ENCODE data around the gene INTS13.
"Not testable (repeated sequence)": the region's sequence is repeated elsewhere in the genome, so short reads cannot be mapped to it uniquely, and the experiment has no call there.

INTS13 gene

DNA sequence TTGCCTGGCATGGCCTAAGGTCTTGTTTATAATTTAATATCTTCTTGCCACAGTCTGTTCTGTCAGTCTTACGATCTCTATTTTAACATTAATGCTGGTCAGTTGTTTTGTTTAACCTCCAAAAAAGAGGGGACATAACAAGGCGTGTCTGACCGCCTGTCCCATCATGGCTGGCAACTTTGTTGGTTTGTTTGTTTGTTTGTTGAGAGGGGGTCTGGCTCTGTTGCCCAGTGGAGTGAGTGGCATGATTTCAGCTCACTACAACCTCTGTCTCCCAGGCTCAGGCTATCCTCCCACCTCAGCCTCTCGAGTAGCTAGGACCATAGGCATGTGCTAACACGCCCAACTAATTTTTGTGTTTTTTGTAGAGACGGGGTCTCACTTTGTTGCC is 68.7 kb downstream of the INTS13 start:
- DNase-seq: no peak

GRCh38 chr12:26868447-26869103 is 69.2 kb downstream of the INTS13 start:
- DNase-seq: no peak

DNA sequence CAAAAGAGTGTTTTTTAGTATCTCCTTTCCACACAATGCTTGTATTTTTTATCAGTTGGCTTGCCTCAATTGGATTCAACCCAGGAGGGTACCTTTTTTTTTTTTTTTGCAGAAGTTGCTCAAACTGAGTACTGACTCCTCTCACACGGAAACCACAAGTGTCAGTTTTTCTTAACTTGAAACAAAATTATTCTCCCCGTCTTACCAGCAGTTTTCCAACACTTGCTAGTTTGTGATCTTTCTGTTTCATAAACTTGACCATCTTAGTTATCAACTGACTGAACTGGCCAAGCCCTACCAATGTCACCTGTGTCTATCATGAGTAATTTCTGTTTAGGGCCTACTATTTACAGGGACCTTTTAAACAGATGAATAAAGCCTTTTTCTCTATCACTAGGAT is 70.7 kb downstream of the INTS13 start:
- DNase-seq: no peak

DNA sequence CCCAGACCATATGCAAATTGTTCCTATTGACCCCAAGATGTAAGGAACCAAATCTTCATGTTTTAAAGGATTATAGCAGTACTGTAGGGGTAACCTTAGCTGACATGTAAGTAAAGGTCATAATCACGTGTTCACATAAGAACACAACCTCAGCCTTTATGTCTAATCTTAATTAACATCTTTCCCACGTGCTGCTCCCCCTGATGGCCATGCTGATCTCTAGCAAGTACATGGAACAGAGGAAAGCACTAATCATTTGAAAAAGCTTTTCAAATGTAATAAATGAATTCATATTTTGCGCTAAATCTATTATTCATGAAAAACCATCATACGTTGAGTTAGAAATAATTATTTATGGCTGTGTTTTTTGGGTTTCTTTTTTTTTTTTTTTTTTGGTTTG is 74.3 kb downstream of the INTS13 start:
- no peak for DNase-seq

DNA sequence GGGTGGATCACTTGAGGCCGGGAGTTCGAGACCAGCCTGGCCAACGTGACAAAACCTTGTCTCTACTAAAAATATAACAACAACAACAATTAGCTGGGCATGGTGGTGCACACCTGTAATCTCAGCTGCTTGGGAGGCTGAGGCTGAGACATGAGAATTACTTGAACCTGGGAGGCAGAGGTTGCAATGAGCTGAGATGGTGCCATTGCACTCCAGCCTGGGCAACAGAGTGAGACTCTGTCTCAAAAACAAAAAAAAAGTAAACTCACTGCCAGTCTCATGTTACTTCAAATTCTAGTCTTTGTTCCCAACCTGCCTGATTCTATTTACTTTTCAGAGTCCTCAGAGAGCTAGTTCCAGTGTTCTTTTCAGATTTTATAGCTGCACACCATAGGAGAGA is 75.0 kb downstream of the INTS13 start:
- not testable (repeated sequence) for DNase-seq

DNA sequence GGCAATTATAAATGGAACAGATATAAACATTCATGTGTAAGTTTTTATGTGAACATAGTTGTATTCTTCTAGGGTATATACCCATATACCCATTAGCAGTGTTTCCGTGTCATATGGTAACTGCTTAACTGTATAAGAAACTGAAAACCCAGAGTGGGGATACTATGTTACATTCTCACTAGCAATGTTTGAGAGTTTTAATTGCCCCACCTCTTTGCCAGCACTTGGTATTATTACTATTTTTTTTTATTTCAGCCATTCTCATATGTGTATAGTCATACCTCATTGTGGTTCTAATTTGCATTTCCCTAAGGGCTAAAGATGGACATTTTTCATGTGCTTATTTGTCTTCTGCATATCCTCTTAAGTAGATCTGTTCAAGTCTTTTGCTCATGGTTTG is 76.1 kb downstream of the INTS13 start:
- no peak for DNase-seq

- DNase-seq: no peak
Observed at GRCh38 chr12:26857465-26858176, 80.2 kb downstream of the INTS13 start.

DNA sequence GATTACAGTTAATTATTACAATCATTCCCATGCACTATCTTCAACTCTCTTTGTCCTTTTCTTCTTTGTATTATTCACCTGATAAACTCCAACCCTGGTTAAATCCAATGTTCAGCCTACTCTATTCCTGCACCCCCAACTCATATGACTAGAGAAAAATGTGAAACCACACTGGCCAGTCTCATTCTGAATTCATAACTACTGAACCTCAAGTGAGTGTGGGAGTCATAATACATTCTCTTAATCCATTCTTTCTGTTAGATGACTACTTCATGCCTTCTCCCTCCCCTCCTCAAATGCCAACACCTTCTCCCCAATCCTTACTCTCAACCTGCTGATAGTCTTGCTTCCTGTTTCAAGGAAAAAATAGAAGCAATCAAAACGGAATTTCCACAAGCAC is 82.4 kb downstream of the INTS13 start:
- DNase-seq: no peak

Measured in activated gamma-delta T cell treated with Interleukin-2 at 50 U/mL for 16 hours (primary cell).